CD4-positive, alpha-beta T cell treated with Interleukin-17A for 4 hours (primary cell): Measurements from ENCODE around the gene CALHM3.

Experiments used
- DNase-seq: peaks from one replicate; pipeline ENCODE4 v3.0.0-alpha.2; 2020; ENCODE audit warnings: mixed read lengths

The CALHM3 gene

GRCh38 chr10:103470761-103471653 is 8.0 kb downstream of the CALHM3 start:
- peak; percentile 83 for DNase-seq

- DNase-seq = no peak
These were observed 9.8 kb downstream of the CALHM3 start for GRCh38 chr10:103469201-103469600.

GRCh38 chr10:103467406-103467805 is 11.6 kb downstream of the CALHM3 start:
- no peak for DNase-seq

GRCh38 chr10:103466734-103467133 is 12.3 kb downstream of the CALHM3 start:
- no peak for DNase-seq

GRCh38 chr10:103465411-103466179 is 13.4 kb downstream of the CALHM3 start:
- DNase-seq = no peak

GRCh38 chr10:103463499-103463898 is 15.5 kb downstream of the CALHM3 start:
- DNase-seq = no peak

- no peak for DNase-seq
These were observed 19.4 kb downstream of the CALHM3 start for GRCh38 chr10:103459615-103460014.

- no peak for DNase-seq
These were observed 20.3 kb downstream of the CALHM3 start, which contains the start of gene CALHM1 for GRCh38 chr10:103458720-103459119. CALHM1 (minus strand) TSS chr10:103458900; CDS start chr10:103458751, 149 bp downstream.

- DNase-seq = no peak
These were observed 21.0 kb downstream of the CALHM3 start for GRCh38 chr10:103457896-103458583.

- DNase-seq = no peak
These were observed 21.8 kb downstream of the CALHM3 start for GRCh38 chr10:103457176-103457712.

GRCh38 chr10:103456074-103456660 is 22.9 kb downstream of the CALHM3 start:
- DNase-seq = no peak

GRCh38 chr10:103455235-103455634 is 23.8 kb downstream of the CALHM3 start:
- no peak for DNase-seq

- no peak for DNase-seq
These were observed 25.0 kb downstream of the CALHM3 start for GRCh38 chr10:103454026-103454425.

- DNase-seq = no peak
These were observed 26.4 kb downstream of the CALHM3 start for GRCh38 chr10:103452506-103453230.

- peak; percentile 78 for DNase-seq
These were observed 27.1 kb downstream of the CALHM3 start, which contains the start of gene CALHM2 for GRCh38 chr10:103451831-103452505. CALHM2 (minus strand) TSS chr10:103452370; CDS start chr10:103449941, 2,429 bp downstream.

GRCh38 chr10:103451091-103451813 is 27.8 kb downstream of the CALHM3 start:
- DNase-seq = peak; percentile 78

GRCh38 chr10:103450201-103450695 is 28.8 kb downstream of the CALHM3 start:
- no peak for DNase-seq

GRCh38 chr10:103449208-103450144 is 29.6 kb downstream of the CALHM3 start:
- DNase-seq = no peak

- DNase-seq = no peak
These were observed 30.3 kb downstream of the CALHM3 start for GRCh38 chr10:103448746-103449145.
